ENCODE data around the gene RUBCNL. TPM values are rescaled to one million over a fixed set of nuclear protein-coding genes. Genes with fewer than 3 reads are reported as not detected.

RUBCNL gene
- total RNA-seq, 1 experiment from 2014 or later = not detected

- TF ChIP-seq TCF7L2 (IDR thresholded peaks at IDR 0.05; ENCODE audit: low read depth, low read length) (no peak), POLR2AphosphoS5 (IDR thresholded peaks at IDR 0.05; ENCODE audit: low read depth, low read length) (no peak)
- no peak for ATAC-seq
- Histone ChIP-seq H3K27ac (ENCODE audit: low read length) (no peak overlapping the region), H3K4me1 (ENCODE audit: control insufficient read depth, insufficient read depth, low read length) (no peaks in the 10 kb centered on the region), H3K9me3 (ENCODE audit: control insufficient read depth, insufficient read depth, low read depth, low read length) (no peaks in the 10 kb centered on the region), H3K36me3 (ENCODE audit: control insufficient read depth, insufficient read depth, low read length) (no peaks in the 10 kb centered on the region), H3K27me3 (ENCODE audit: control insufficient read depth, insufficient read depth, low read length) (no peaks in the 10 kb centered on the region), H3K4me3 (ENCODE audit: low read depth in 2 of 2, low read length in 2 of 2) (no peak overlapping the region)
- in situ Hi-C loops (cut with HindIII; ENCODE audit: low pct_unique_long_range_greater_than_20kb, low sequenced_read_pairs) (no loop called here), intact Hi-C loops (cut with micrococcal nuclease; ENCODE audit: unreplicated experiment) (no loop called here)
- no peak for DNase-seq (ENCODE audit: low read depth, low spot score)
- CTCF ChIA-PET = no interaction called here
- no TSS peak for BruUV-seq (replicated peaks)
- POLR2A ChIA-PET = no interaction called here
These were observed 93.6 kb downstream of the RUBCNL start for GRCh38 chr13:46293436-46293835.

Other genes starting within 250 kb of the RUBCNL start
- 1.5 TPM for gene LCP1, start 205.1 kb downstream of the RUBCNL start, total RNA-seq (2021; ENCODE audit: unreplicated experiment)
- 0.15 TPM for gene LRRC63, start 175.3 kb downstream of the RUBCNL start, total RNA-seq (2021; ENCODE audit: unreplicated experiment)
- 7.9 TPM for gene LRCH1, start 165.9 kb upstream of the RUBCNL start, total RNA-seq (2021; ENCODE audit: unreplicated experiment)

All from Panc1 (cell line).